GM23338 (cell line): ENCODE results near the gene HS3ST6. TPM values are rescaled to one million over a fixed set of nuclear protein-coding genes. Genes with fewer than 3 reads are reported as not detected.

Experiments used
- ATAC-seq: fragments of 200-7000 bp; cut with Tn5 transposase; 3 replicates; pipeline ENCODE4 v1.9.1; 2020
- DNase-seq: peaks from one replicate; pipeline ENCODE4 v3.0.0-alpha.2; 2015; ENCODE audit warnings: low spot score
- H2AFZ ChIP-seq: fragments of 200-600 bp; sonication (generic); 2 replicates; pipeline ENCODE4 v1.8.0; 2016; ENCODE audit warnings: antibody characterized with exemption, mild to moderate bottlenecking, moderate library complexity
- H3F3A ChIP-seq: fragments of 200-600 bp; sonication (generic); replicated peaks from 2 replicates; pipeline ENCODE4 v1.8.0; 2017; ENCODE audit warnings: antibody characterized with exemption, mixed run types, low read depth
- H3K27ac ChIP-seq: fragments of 200-600 bp; sonication (generic); 2 replicates; pipeline ENCODE4 v1.6.1; 2016; ENCODE audit warnings: low read depth
- H3K27me3 ChIP-seq: fragments of 200-600 bp; sonication (generic); 2 replicates; pipeline ENCODE4 v1.8.0; 2016; ENCODE audit warnings: mild to moderate bottlenecking, mixed run types, moderate library complexity; ENCODE audit not compliant: insufficient read depth
- H3K36me3 ChIP-seq: fragments of 200-600 bp; sonication (generic); 2 replicates; pipeline ENCODE4 v1.8.0; 2016; ENCODE audit warnings: mild to moderate bottlenecking; ENCODE audit not compliant: insufficient read depth
- H3K4me1 ChIP-seq: fragments of 200-600 bp; sonication (generic); 2 replicates; pipeline ENCODE4 v1.8.0; 2016; ENCODE audit warnings: mild to moderate bottlenecking, moderate library complexity; ENCODE audit not compliant: insufficient read depth
- H3K4me2 ChIP-seq: fragments of 200-600 bp; sonication (generic); 2 replicates; pipeline ENCODE4 v1.7.1; 2017; ENCODE audit warnings: mixed run types
- H3K4me3 ChIP-seq: fragments of 200-600 bp; sonication (generic); 2 replicates; pipeline ENCODE4 v1.6.1; 2016; ENCODE audit warnings: mixed run types
- H3K79me2 ChIP-seq: fragments of 200-600 bp; sonication (generic); replicated peaks from 2 replicates; pipeline ENCODE4 v1.8.0; 2017; ENCODE audit warnings: mild to moderate bottlenecking; ENCODE audit not compliant: insufficient read depth
- H3K9me2 ChIP-seq: fragments of 200-600 bp; sonication (generic); 2 replicates; pipeline ENCODE4 v1.8.0; 2017; ENCODE audit not compliant: insufficient read depth
- H4K20me1 ChIP-seq: fragments of 200-600 bp; sonication (generic); replicated peaks from 2 replicates; pipeline ENCODE4 v1.8.0; 2017; ENCODE audit warnings: mild to moderate bottlenecking; ENCODE audit not compliant: insufficient read depth
- H3K27ac Mint-ChIP-seq: 2 replicates; pipeline ENCODE4 v1.8.0; 2020; ENCODE audit warnings: inconsistent platforms, mild to moderate bottlenecking, moderate library complexity, mixed read lengths
- H3K27me3 Mint-ChIP-seq: 3 replicates; pipeline ENCODE4 v1.8.0; 2022; ENCODE audit warnings: low read depth, mild to moderate bottlenecking, moderate library complexity, mixed read lengths, inconsistent platforms; ENCODE audit not compliant: insufficient read depth, poor library complexity
- H3K36me3 Mint-ChIP-seq: 3 replicates; pipeline ENCODE4 v1.8.0; 2021; ENCODE audit warnings: low read depth, mild to moderate bottlenecking, inconsistent platforms, moderate library complexity, mixed read lengths
- H3K4me1 Mint-ChIP-seq: 3 replicates; pipeline ENCODE4 v1.8.0; 2020; ENCODE audit warnings: mild to moderate bottlenecking, inconsistent platforms, mixed read lengths
- H3K4me3 Mint-ChIP-seq: 3 replicates; pipeline ENCODE4 v1.8.0; 2021; ENCODE audit warnings: moderate library complexity, mild to moderate bottlenecking, inconsistent platforms, mixed read lengths
- H3K9me3 Mint-ChIP-seq: 3 replicates; pipeline ENCODE4 v1.8.0; 2020; ENCODE audit warnings: moderate library complexity, mild to moderate bottlenecking, inconsistent platforms, mixed read lengths
- CREB1 ChIP-seq: fragments of 250-450 bp; sonication (Bioruptor Pico); IDR thresholded peaks from 2 replicates; pipeline ENCODE4 v1.5.0; 2020; ENCODE audit warnings: low read depth, mild to moderate bottlenecking, moderate library complexity
- ETS1 ChIP-seq: IDR thresholded peaks from 2 replicates; pipeline ENCODE4 v1.6.1; 2016; ENCODE audit warnings: antibody characterized with exemption
- EZH2 ChIP-seq: fragments of 200-600 bp; sonication (generic); IDR thresholded peaks from one replicate; pipeline ENCODE4 v1.8.0; 2017; ENCODE audit warnings: antibody characterized with exemption, mild to moderate bottlenecking, low read depth; ENCODE audit not compliant: unreplicated experiment
- NANOG ChIP-seq: IDR thresholded peaks from 2 replicates; pipeline ENCODE4 v1.6.1; 2016; ENCODE audit warnings: antibody characterized with exemption, borderline replicate concordance
- ZNF114 ChIP-seq: fragments of 250-450 bp; sonication (Bioruptor Pico); IDR thresholded peaks from 2 replicates; pipeline ENCODE4 v1.5.0; 2020; ENCODE audit warnings: mild to moderate bottlenecking, moderate library complexity
- ZNF462 ChIP-seq: fragments of 250-450 bp; sonication (Bioruptor Pico); IDR thresholded peaks from 2 replicates; pipeline ENCODE4 v1.5.0; 2020; ENCODE audit warnings: mild to moderate bottlenecking, moderate library complexity
- polyA plus RNA-seq: library from polyadenylated mRNA; unstranded; fragments of >200 nt; fragmentation: Nextera tagmentation; extraction: Ambion mirVana; gene quantifications from 2 replicates; pipeline ENCODE4 v1.2.1, GENCODE V29; 2016
- total RNA-seq: library from RNA; depleted of rRNA; stranded (reverse); fragments of >200 nt; shearing (Covaris generic); gene quantifications from 2 replicates; pipeline ENCODE4 v1.2.3, GENCODE V29; 2014
- TF ChIP-seq, protein P1 (sequence below): IDR thresholded peaks from one replicate; pipeline ENCODE4 v1.6.1; 2018; ENCODE audit warnings: antibody characterized with exemption; ENCODE audit not compliant: unreplicated experiment

The HS3ST6 gene
- total and polyA plus RNA-seq, 2 experiments from 2014 or later = 0.21 TPM; not detected in 1

- no peak for TF ChIP-seq ZNF462 (CRISPR knock-in tag)
These were observed 4.1 kb downstream of the HS3ST6 start (continued) for GRCh38 chr16:1914084-1914608.

DNA sequence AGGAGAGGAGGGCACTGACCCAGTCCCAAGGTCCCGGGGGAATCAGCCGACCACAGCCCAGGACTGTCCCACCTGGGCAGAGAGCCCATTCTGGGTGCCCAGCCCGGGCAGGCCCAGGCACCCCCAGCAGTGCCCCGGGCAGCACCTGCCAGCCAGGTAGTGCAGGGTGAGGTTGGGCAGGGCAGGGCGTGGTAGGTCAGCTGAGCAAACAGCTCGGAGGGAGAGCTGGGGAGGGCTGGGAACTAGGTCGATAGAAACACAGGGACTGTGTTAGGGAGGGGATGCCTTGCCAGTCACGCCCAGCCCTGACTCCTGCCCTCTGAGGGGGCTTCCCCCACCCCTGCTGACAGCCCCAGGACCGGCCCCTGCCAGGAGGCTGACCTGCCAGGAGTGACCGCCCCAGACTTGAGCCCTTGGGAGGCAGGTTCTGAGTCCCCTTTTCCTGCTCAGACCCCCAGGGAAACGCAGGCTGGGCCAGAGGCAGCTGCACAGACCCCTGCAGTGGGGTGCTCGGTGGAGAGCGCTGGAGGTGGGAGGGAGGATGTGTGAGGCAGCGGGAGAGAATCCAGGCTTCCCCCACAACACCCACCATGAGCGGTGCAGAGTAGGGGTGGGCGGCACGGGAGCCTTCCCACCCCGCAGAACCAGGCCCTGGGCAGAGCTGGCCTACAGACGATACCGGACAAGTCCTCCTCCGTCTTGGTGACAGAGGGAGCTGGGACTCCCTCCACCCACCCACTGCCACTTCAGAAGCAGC is 4.7 kb downstream of the HS3ST6 start:
- H3K27me3 Mint-ChIP-seq = peaks cover 40% of the 10 kb centered on the region
- H2AFZ ChIP-seq = 0 out of 2 replicates have a peak overlapping the region, but pooled peaks have one; percentile 66
- H3K27ac ChIP-seq = no peak overlapping the region
- peaks cover 32% of the 10 kb centered on the region for H3K27me3 ChIP-seq
- H3K9me3 Mint-ChIP-seq = no peaks in the 10 kb centered on the region
- H3K79me2 ChIP-seq = no peaks in the 10 kb centered on the region
- H3K36me3 ChIP-seq = no peaks in the 10 kb centered on the region
- DNase-seq = no peak
- ATAC-seq = no peak
- H3K4me2 ChIP-seq = no peak overlapping the region
- no peaks in the 10 kb centered on the region for H3K36me3 Mint-ChIP-seq
- no peak overlapping the region for H3K27ac Mint-ChIP-seq
- H3K9me2 ChIP-seq = no peaks in the 10 kb centered on the region
- TF ChIP-seq, protein P1, sequence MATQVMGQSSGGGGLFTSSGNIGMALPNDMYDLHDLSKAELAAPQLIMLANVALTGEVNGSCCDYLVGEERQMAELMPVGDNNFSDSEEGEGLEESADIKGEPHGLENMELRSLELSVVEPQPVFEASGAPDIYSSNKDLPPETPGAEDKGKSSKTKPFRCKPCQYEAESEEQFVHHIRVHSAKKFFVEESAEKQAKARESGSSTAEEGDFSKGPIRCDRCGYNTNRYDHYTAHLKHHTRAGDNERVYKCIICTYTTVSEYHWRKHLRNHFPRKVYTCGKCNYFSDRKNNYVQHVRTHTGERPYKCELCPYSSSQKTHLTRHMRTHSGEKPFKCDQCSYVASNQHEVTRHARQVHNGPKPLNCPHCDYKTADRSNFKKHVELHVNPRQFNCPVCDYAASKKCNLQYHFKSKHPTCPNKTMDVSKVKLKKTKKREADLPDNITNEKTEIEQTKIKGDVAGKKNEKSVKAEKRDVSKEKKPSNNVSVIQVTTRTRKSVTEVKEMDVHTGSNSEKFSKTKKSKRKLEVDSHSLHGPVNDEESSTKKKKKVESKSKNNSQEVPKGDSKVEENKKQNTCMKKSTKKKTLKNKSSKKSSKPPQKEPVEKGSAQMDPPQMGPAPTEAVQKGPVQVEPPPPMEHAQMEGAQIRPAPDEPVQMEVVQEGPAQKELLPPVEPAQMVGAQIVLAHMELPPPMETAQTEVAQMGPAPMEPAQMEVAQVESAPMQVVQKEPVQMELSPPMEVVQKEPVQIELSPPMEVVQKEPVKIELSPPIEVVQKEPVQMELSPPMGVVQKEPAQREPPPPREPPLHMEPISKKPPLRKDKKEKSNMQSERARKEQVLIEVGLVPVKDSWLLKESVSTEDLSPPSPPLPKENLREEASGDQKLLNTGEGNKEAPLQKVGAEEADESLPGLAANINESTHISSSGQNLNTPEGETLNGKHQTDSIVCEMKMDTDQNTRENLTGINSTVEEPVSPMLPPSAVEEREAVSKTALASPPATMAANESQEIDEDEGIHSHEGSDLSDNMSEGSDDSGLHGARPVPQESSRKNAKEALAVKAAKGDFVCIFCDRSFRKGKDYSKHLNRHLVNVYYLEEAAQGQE = no peak
- no peak for TF ChIP-seq EZH2
- no peak for TF ChIP-seq NANOG
- no peak for TF ChIP-seq ETS1
- TF ChIP-seq CREB1 (CRISPR knock-in tag) = no peak
- TF ChIP-seq ZNF114 (CRISPR knock-in tag) = no peak
- H4K20me1 ChIP-seq = no peaks in the 10 kb centered on the region
- no peak overlapping the region for H3K4me3 ChIP-seq
- peaks cover 24% of the 10 kb centered on the region for H3K4me1 Mint-ChIP-seq
- H3K4me3 Mint-ChIP-seq = no peak overlapping the region
- peaks cover 15% of the 10 kb centered on the region; the same call in 1 of the 2 replicates for H3K4me1 ChIP-seq
- H3F3A ChIP-seq = no peaks in the 10 kb centered on the region
